Astrocyte (in vitro differentiated cells and primary cell): Measurements from ENCODE around the gene STON2. TPM values are rescaled to one million over a fixed set of nuclear protein-coding genes. Genes with fewer than 3 reads are reported as not detected.
A peak's percentile ranks its signal among the peaks of the same experiment; 100 is the strongest.

Experiments used
- DNase-seq: peaks from one replicate; pipeline ENCODE4 v3.0.0-alpha.2; 2010; ENCODE audit warnings: low read depth
- FAIRE-seq: peaks from 2 replicates; lab custom pipeline; 2011; peaks lifted over from hg19 to GRCh38; lab: Jason Lieb, UNC
- H2AFZ ChIP-seq: 2 replicates; pipeline ENCODE4 v1.6.0; 2012; ENCODE audit warnings: low read depth, low read length, inconsistent platforms
- H3K27ac ChIP-seq: 2 replicates; pipeline ENCODE4 v1.5.1; 2011; ENCODE audit warnings: low read depth, low read length, inconsistent platforms
- H3K27me3 ChIP-seq: 2 replicates; pipeline ENCODE4 v1.6.0; 2011; ENCODE audit warnings: low read length, inconsistent platforms; ENCODE audit not compliant: insufficient read depth
- H3K36me3 ChIP-seq: 2 replicates; pipeline ENCODE4 v1.5.1; 2011; ENCODE audit warnings: low read length, inconsistent platforms; ENCODE audit not compliant: insufficient read depth
- H3K4me1 ChIP-seq: 2 replicates; pipeline ENCODE4 v1.5.1; 2011; ENCODE audit warnings: low read length, inconsistent platforms; ENCODE audit not compliant: insufficient read depth
- H3K4me2 ChIP-seq: 2 replicates; pipeline ENCODE4 v1.6.0; 2012; ENCODE audit warnings: low read length, inconsistent platforms
- H3K4me3 ChIP-seq: 2 replicates; pipeline ENCODE4 v1.5.1; 2011; ENCODE audit warnings: low read depth, mild to moderate bottlenecking, low read length, inconsistent platforms; ENCODE audit not compliant: insufficient read depth
- H3K79me2 ChIP-seq: 2 replicates; pipeline ENCODE4 v1.6.0; 2012; ENCODE audit warnings: mild to moderate bottlenecking, low read length, inconsistent platforms; ENCODE audit not compliant: insufficient read depth
- H3K9ac ChIP-seq: 2 replicates; pipeline ENCODE4 v1.6.0; 2012; ENCODE audit warnings: mild to moderate bottlenecking, low read length, inconsistent platforms
- H3K9me3 ChIP-seq: 2 replicates; pipeline ENCODE4 v1.5.1; 2012; ENCODE audit warnings: low read depth, mild to moderate bottlenecking, low read length, inconsistent platforms; ENCODE audit not compliant: insufficient read depth
- H4K20me1 ChIP-seq: 2 replicates; pipeline ENCODE4 v1.6.0; 2012; ENCODE audit warnings: low read length, inconsistent platforms; ENCODE audit not compliant: insufficient read depth
- H3K27ac Mint-ChIP-seq: one replicate; pipeline ENCODE4 v1.8.0; 2021; ENCODE audit warnings: mild to moderate bottlenecking, mixed read lengths; ENCODE audit not compliant: unreplicated experiment
- H3K27me3 Mint-ChIP-seq: one replicate; pipeline ENCODE4 v1.8.0; 2021; ENCODE audit warnings: low read depth, mixed read lengths; ENCODE audit not compliant: unreplicated experiment
- H3K36me3 Mint-ChIP-seq: one replicate; pipeline ENCODE4 v1.8.0; 2021; ENCODE audit warnings: low read depth, mixed read lengths; ENCODE audit not compliant: unreplicated experiment
- H3K4me1 Mint-ChIP-seq: one replicate; pipeline ENCODE4 v1.8.0; 2021; ENCODE audit warnings: low read depth, mixed read lengths; ENCODE audit not compliant: unreplicated experiment
- H3K4me3 Mint-ChIP-seq: one replicate; pipeline ENCODE4 v1.8.0; 2021; ENCODE audit warnings: mild to moderate bottlenecking, moderate library complexity, mixed read lengths; ENCODE audit not compliant: unreplicated experiment
- H3K9me3 Mint-ChIP-seq: one replicate; pipeline ENCODE4 v1.8.0; 2021; ENCODE audit warnings: mild to moderate bottlenecking, mixed read lengths; ENCODE audit not compliant: unreplicated experiment
- CTCF ChIP-seq: IDR thresholded peaks from 2 replicates; pipeline ENCODE4 v1.5.1; 2011; ENCODE audit warnings: low read depth, mild to moderate bottlenecking, inconsistent platforms, low read length, moderate library complexity; ENCODE audit not compliant: insufficient read depth
- EZH2 ChIP-seq: IDR thresholded peaks from 2 replicates; pipeline ENCODE4 v1.6.1; 2012; ENCODE audit warnings: mild to moderate bottlenecking, low read length, inconsistent platforms; ENCODE audit not compliant: insufficient read depth
- total RNA-seq: library from RNA; stranded (reverse); gene quantifications from 2 replicates; pipeline ENCODE4 v1.2.1, GENCODE V29; 2021

Gene STON2
- total RNA-seq, 1 donor from 2014 or later = 52.9 TPM

DNA sequence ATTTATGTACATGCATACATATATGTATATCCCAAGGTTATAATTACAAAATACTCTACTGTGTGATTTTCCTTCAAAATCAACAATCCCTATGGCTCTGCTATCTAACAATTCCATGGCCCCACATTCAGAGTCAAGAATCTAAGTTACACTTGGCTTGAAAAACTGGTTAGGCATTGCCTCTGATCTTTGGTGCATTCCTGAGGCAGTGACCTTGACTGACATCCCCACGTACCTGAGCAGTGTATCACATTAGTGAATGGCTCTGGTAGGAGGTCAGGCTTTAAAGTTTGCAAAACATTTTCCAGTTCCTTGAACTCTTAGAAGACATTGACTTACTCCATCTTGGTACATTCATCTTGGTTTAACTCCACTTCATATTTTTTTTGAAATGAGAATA, 8.5 kb upstream of the STON2 start:
- FAIRE-seq (no peak), DNase-seq (no peak)
- TF ChIP-seq EZH2 (no peak), CTCF (no peak)

GRCh38 chr14:81406863-81407262, 6.7 kb upstream of the STON2 start:
- Histone ChIP-seq H2AFZ (no peak overlapping the region), H3K9ac (no peak overlapping the region), H3K79me2 (no peaks in the 10 kb centered on the region), H3K9me3 (no peaks in the 10 kb centered on the region), H4K20me1 (no peaks in the 10 kb centered on the region), H3K27me3 (peaks cover 11% of the 10 kb centered on the region), H3K4me2 (no peak overlapping the region), H3K36me3 (no peaks in the 10 kb centered on the region), H3K27ac (no peak overlapping the region), H3K4me3 (no peak overlapping the region), H3K4me1 (peaks cover 7% of the 10 kb centered on the region)
- Mint-ChIP-seq H3K4me3 (no peak overlapping the region), H3K27me3 (no peaks in the 10 kb centered on the region), H3K36me3 (no peaks in the 10 kb centered on the region), H3K27ac (no peak overlapping the region), H3K9me3 (no peaks in the 10 kb centered on the region), H3K4me1 (peaks cover 9% of the 10 kb centered on the region)
- FAIRE-seq (no peak), DNase-seq (peak; percentile 72)
- TF ChIP-seq EZH2 = no peak
- TF ChIP-seq CTCF = no peak

More for the DNA sequence above, 8.5 kb upstream of the STON2 start:
- Histone ChIP-seq H3K27me3 (peaks cover 7% of the 10 kb centered on the region), H3K27ac (no peak overlapping the region), H4K20me1 (no peaks in the 10 kb centered on the region), H3K4me3 (no peak overlapping the region), H2AFZ (no peak overlapping the region), H3K9me3 (no peaks in the 10 kb centered on the region), H3K79me2 (no peaks in the 10 kb centered on the region), H3K9ac (no peak overlapping the region), H3K4me1 (no peaks in the 10 kb centered on the region), H3K4me2 (no peak overlapping the region), H3K36me3 (no peaks in the 10 kb centered on the region)
- no peaks in the 10 kb centered on the region for H3K36me3 Mint-ChIP-seq
- no peak overlapping the region for H3K27ac Mint-ChIP-seq
- H3K9me3 Mint-ChIP-seq = no peaks in the 10 kb centered on the region
- H3K4me3 Mint-ChIP-seq = no peak overlapping the region
- H3K27me3 Mint-ChIP-seq = no peaks in the 10 kb centered on the region
- H3K4me1 Mint-ChIP-seq = peaks cover 6% of the 10 kb centered on the region

GRCh38 chr14:81402123-81402495, 2.0 kb upstream of the STON2 start:
- H3K27ac Mint-ChIP-seq = peak overlapping the region; percentile 95
- Histone ChIP-seq H3K4me3 (peak overlapping the region; percentile 14), H3K4me1 (peaks cover 27% of the 10 kb centered on the region), H3K36me3 (no peaks in the 10 kb centered on the region), H3K9me3 (no peaks in the 10 kb centered on the region), H2AFZ (no peak overlapping the region), H3K79me2 (no peaks in the 10 kb centered on the region), H4K20me1 (no peaks in the 10 kb centered on the region), H3K4me2 (peak overlapping the region; percentile 80), H3K9ac (peak overlapping the region; percentile 44), H3K27me3 (peaks cover 15% of the 10 kb centered on the region), H3K27ac (peak overlapping the region; percentile 64)
- FAIRE-seq (no peak), DNase-seq (peak; percentile 74)
- H3K27me3 Mint-ChIP-seq = no peaks in the 10 kb centered on the region
- H3K4me3 Mint-ChIP-seq = peak overlapping the region; percentile 28
- TF ChIP-seq CTCF = no peak
- TF ChIP-seq EZH2 = no peak
- H3K4me1 Mint-ChIP-seq = peaks cover 32% of the 10 kb centered on the region
- H3K36me3 Mint-ChIP-seq = no peaks in the 10 kb centered on the region
- no peaks in the 10 kb centered on the region for H3K9me3 Mint-ChIP-seq
